Measurements from ENCODE around the gene MTCH1. TPM values are rescaled to one million over a fixed set of nuclear protein-coding genes. Genes with fewer than 3 reads are reported as not detected.

MTCH1 gene
- polyA plus RNA-seq, 2 of the 4 experiments (the other 2 are of a cell fraction): 65.4 to 112 TPM

DNA sequence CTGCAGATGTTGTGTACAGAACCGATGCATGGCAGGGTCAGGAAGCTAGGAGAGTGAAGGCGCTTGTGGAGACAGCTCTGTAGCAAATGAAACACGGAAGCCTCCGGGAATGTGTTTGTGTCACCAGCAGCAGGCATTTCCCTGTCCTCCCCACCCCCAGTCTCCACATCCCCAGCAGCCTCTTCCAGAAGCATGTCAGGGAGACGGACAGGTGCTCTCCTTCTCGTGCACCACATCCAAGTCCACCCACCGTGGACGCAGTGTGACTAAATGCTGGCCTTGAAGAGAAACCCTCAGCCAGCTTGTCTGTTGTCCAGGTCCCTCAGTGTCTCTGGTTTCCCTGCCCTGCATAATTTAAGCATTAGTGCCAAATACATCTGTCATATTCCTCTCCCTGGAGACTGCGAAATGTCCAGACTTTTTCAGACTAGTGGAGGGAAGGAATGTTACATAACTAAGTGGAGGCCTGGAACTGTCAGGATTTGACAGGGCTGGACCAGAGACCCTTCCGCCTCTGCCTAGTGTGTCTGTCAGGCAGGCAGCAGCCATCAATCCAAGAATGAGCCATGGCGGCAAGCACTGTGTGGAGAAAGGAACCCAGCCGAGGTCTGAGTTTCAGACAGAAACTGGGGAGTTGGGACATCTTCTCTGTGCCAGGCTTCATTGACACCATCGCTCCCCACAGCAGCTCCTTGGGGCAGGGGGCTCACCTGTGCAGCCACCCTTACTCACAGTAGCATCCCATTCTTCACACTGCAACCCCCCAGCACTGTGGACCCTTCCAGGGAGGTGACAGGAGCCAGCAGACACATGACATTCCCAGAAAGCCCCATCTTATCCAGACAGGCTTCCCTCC is 58.1 kb downstream of the MTCH1 start (continued):
- no peak for TF ChIP-seq GATA3 (IDR thresholded peaks at IDR 0.05; ENCODE audit: borderline replicate concordance)
- TF ChIP-seq EP300 (IDR thresholded peaks at IDR 0.05): no peak

GRCh38 chr6:36926708-36927513 is 59.1 kb downstream of the MTCH1 start:
- H3K4me2 ChIP-seq: no peak overlapping the region
- no peaks in the 10 kb centered on the region for H3K4me1 ChIP-seq
- WGBS (ENCODE audit: missing lambda C conversion rate): 87% methylated on average over 10 of the region's 10 CpGs
- DNase-seq (ENCODE audit: low read depth in 1 of 2, low spot score in 1 of 2) (no peak), ATAC-seq (no peak), FAIRE-seq (no peak)
- H3K4me3 ChIP-seq: no peak overlapping the region
- TF ChIP-seq JUNB (IDR thresholded peaks at IDR 0.05) (no peak), KDM1A (IDR thresholded peaks at IDR 0.05; ENCODE audit: low read depth) (no peak)
- TF ChIP-seq, protein P1, sequence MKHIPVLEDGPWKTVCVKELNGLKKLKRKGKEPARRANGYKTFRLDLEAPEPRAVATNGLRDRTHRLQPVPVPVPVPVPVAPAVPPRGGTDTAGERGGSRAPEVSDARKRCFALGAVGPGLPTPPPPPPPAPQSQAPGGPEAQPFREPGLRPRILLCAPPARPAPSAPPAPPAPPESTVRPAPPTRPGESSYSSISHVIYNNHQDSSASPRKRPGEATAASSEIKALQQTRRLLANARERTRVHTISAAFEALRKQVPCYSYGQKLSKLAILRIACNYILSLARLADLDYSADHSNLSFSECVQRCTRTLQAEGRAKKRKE (CRISPR knock-in tag; IDR thresholded peaks at IDR 0.05; ENCODE audit: low read depth): no peak
- no peaks in the 10 kb centered on the region for H3K9me3 ChIP-seq
- ChIA-PET CTCF (interaction anchor here (0.6 to 1.4 kb wide), 4 partner anchors 13 to 239 kb away, joined by 3 to 4 read pairs (median 4); partner anchors contain the start of gene C6orf89), POLR2A (no interaction called here)
- no peak overlapping the region for H3K27ac ChIP-seq

GRCh38 chr6:36925809-36926208 is 60.2 kb downstream of the MTCH1 start:
- Histone ChIP-seq H3K27ac (no peak overlapping the region), H3K4me2 (no peak overlapping the region), H3K4me3 (no peak overlapping the region), H3K4me1 (no peaks in the 10 kb centered on the region), H3K9me3 (no peaks in the 10 kb centered on the region)
- ChIA-PET POLR2A (no interaction called here), CTCF (no interaction called here)
- no peak for DNase-seq (ENCODE audit: low read depth in 1 of 2, low spot score in 1 of 2)
- no peak for ATAC-seq
- no peak for FAIRE-seq
- 88% methylated on average over 4 of the region's 4 CpGs for WGBS (ENCODE audit: missing lambda C conversion rate)
- TF ChIP-seq NFE2L2 (conservative IDR thresholded peaks at IDR 0.05; ENCODE audit: low read length) (no peak), CHD4 (IDR thresholded peaks at IDR 0.05; ENCODE audit: borderline replicate concordance) (no peak), NPAS2 (CRISPR knock-in tag; IDR thresholded peaks at IDR 0.05; ENCODE audit: borderline replicate concordance) (no peak), ZNF302 (CRISPR knock-in tag; IDR thresholded peaks at IDR 0.05) (no peak), FOSL2 (IDR thresholded peaks at IDR 0.05) (no peak), FOSL2 (CRISPR knock-in tag; IDR thresholded peaks at IDR 0.05) (no peak), HEYL (CRISPR knock-in tag; IDR thresholded peaks at IDR 0.05) (no peak), MAFK (IDR thresholded peaks at IDR 0.05; ENCODE audit: partially characterized antibody) (no peak), CBX2 (IDR thresholded peaks at IDR 0.05; ENCODE audit: borderline replicate concordance, low read depth) (no peak), EHF (CRISPR knock-in tag; IDR thresholded peaks at IDR 0.05) (no peak), ZC3H11A (IDR thresholded peaks at IDR 0.05) (no peak), TFCP2L1 (CRISPR knock-in tag; IDR thresholded peaks at IDR 0.05) (no peak), ZSCAN20 (CRISPR knock-in tag; IDR thresholded peaks at IDR 0.05) (no peak), POLR2A (IDR thresholded peaks at IDR 0.05; ENCODE audit: low read length) (no peak)

DNA sequence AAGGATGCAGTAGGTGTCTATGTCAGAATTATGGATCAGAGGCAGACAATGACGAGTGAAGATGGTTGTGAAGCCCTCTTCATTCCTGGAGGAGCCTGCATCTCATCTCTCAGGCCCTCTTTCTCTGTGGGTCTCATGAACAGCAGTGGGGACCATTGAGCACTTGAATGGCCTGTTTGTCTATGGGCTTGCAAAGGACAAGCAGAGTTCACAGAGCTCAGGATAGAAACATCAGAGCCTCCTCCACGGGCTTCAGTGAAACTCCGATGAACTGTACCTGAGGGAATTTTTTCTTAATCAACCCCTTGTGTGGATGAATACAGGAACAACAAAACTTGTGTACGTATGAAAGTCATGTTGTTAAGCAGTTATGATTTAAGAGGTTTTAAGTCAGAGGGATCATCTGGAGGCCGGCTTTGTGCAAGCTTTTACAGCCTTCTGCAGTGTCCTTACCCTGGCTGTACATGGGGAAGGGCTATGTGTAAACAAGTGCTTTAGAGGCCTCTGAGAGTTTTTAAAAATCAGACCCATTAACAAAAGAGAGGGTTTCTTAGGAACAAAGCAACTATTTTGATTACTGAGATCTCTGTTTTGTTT is 61.1 kb downstream of the MTCH1 start:
- Histone ChIP-seq H3K27ac (no peak overlapping the region), H3K9me3 (no peaks in the 10 kb centered on the region), H3K4me1 (peaks cover 4% of the 10 kb centered on the region; the same call in 2 of the 3 replicates), H3K4me2 (no peak overlapping the region), H3K4me3 (no peak overlapping the region)
- ATAC-seq (no peak), DNase-seq (ENCODE audit: low read depth in 1 of 2, low spot score in 1 of 2) (no peak), FAIRE-seq (no peak)
- no peak for TF ChIP-seq CHD4 (IDR thresholded peaks at IDR 0.05; ENCODE audit: borderline replicate concordance)
- TF ChIP-seq NR3C1 (IDR thresholded peaks at IDR 0.05): no peak
- no peak for TF ChIP-seq EHMT2 (IDR thresholded peaks at IDR 0.05; ENCODE audit: low read depth)
- no peak for TF ChIP-seq FOSL2 (IDR thresholded peaks at IDR 0.05)
- no peak for TF ChIP-seq FOSL2 (CRISPR knock-in tag; IDR thresholded peaks at IDR 0.05)
- TF ChIP-seq RAD21 (conservative IDR thresholded peaks at IDR 0.05 in 1 of 2, IDR thresholded peaks at IDR 0.05 in 1 of 2): no peak
- no peak for TF ChIP-seq HOXB5 (CRISPR knock-in tag; IDR thresholded peaks at IDR 0.05)
- TF ChIP-seq HOXB13 (CRISPR knock-in tag; IDR thresholded peaks at IDR 0.05; ENCODE audit: low read depth): no peak
- CTCF ChIA-PET: interaction anchor here (0.7 kb wide), 1 partner anchor 166 kb away, joined by 3 read pairs; no protein-coding TSS in a partner anchor
- WGBS (ENCODE audit: missing lambda C conversion rate): 87% methylated on average over 5 of the region's 5 CpGs
- POLR2A ChIA-PET: no interaction called here

Measured in A549 (cell line).